ENCODE measurements around the gene MOB2. TPM values are rescaled to one million over a fixed set of nuclear protein-coding genes. Genes with fewer than 3 reads are reported as not detected.

The MOB2 gene
- total RNA-seq, 1 experiment from 2014 or later = 22.7 TPM

- no CpG with 5 or more reads among the region's 3 CpGs for WGBS (ENCODE audit: extremely low coverage, insufficient read length, low lambda C conversion rate)
- no peaks in the 10 kb centered on the region for H3K4me1 ChIP-seq (ENCODE audit: insufficient read depth, low read length)
- H4K8ac ChIP-seq (replicated peaks; ENCODE audit: insufficient read length, low read depth, low read length) = no peak overlapping the region
- peaks cover 2% of the 10 kb centered on the region for H4K20me1 ChIP-seq (ENCODE audit: control insufficient read depth, insufficient read depth, insufficient read length)
- H3K56ac ChIP-seq (ENCODE audit: insufficient read length, low read depth, low read length) = no peak overlapping the region
- H2AFZ ChIP-seq (ENCODE audit: low read length) = no peak overlapping the region
- TF ChIP-seq CTCF (conservative IDR thresholded peaks at IDR 0.05) = no peak
- peaks cover 3% of the 10 kb centered on the region for H3K79me1 ChIP-seq (ENCODE audit: insufficient read depth, low read depth, low read length, poor library complexity, severe bottlenecking)
- no peak overlapping the region for H4K91ac ChIP-seq (ENCODE audit: insufficient read length, low read depth, low read length)
- H3K27me3 ChIP-seq (ENCODE audit: insufficient read depth, low read length) = no peaks in the 10 kb centered on the region
- H3K23me2 ChIP-seq (ENCODE audit: insufficient read length, low read depth, low read length, poor library complexity, severe bottlenecking) = no peaks in the 10 kb centered on the region
- no peak overlapping the region for H2BK15ac ChIP-seq (ENCODE audit: low read depth, low read length)
- H3K23ac ChIP-seq (ENCODE audit: insufficient read length, low read depth, low read length) = no peak overlapping the region
- no peak overlapping the region for H2BK12ac ChIP-seq (ENCODE audit: insufficient read length, low read depth, low read length)
- H3K27me3 Mint-ChIP-seq (ENCODE audit: low read depth) = peaks cover 4% of the 10 kb centered on the region
- no peak overlapping the region for H3K4me2 ChIP-seq (ENCODE audit: insufficient read depth, insufficient read length, low read length)
- H3K4me3 Mint-ChIP-seq = no peak overlapping the region
- no peak overlapping the region for H3K27ac ChIP-seq (ENCODE audit: insufficient read length, low read depth, low read length)
- H2BK120ac ChIP-seq (ENCODE audit: low read depth, low read length, poor library complexity, severe bottlenecking) = no peak overlapping the region
- no peaks in the 10 kb centered on the region for H3K9me3 ChIP-seq (ENCODE audit: control insufficient read depth, low read depth, low read length)
- no peak for DNase-seq
- H3K4ac ChIP-seq (ENCODE audit: low read depth, low read length) = no peak overlapping the region
- H3K18ac ChIP-seq (ENCODE audit: insufficient read length, low read depth, low read length) = no peak overlapping the region
- no peaks in the 10 kb centered on the region; the same call in 1 of the 2 replicates for H3K79me2 ChIP-seq (ENCODE audit: insufficient read depth, low read length)
- H3K36me3 Mint-ChIP-seq (ENCODE audit: insufficient read depth in 1 of 3, low read depth in 3 of 3) = peaks cover 3 to 15% (median 5%) of the 10 kb centered on the region in 3 experiments
- H3K4me1 Mint-ChIP-seq = peaks cover 11 to 18% of the 10 kb centered on the region in 2 experiments
- H3K9ac ChIP-seq (ENCODE audit: extremely low read depth, insufficient read length, low read length) = no peak overlapping the region
- H2BK5ac ChIP-seq (ENCODE audit: insufficient read length, low read length) = no peak overlapping the region
- H3K9me3 Mint-ChIP-seq = peaks cover 8 to 15% of the 10 kb centered on the region in 2 experiments; a peak in 4 of 5 replicates
- no peak overlapping the region for H3K14ac ChIP-seq (ENCODE audit: insufficient read depth, low read length)
- no peak overlapping the region for H4K5ac ChIP-seq (ENCODE audit: insufficient read length, low read depth, low read length)
- no peak overlapping the region; a peak in 1 of 7 replicates for H3K27ac Mint-ChIP-seq
- no peak overlapping the region for H2BK20ac ChIP-seq (ENCODE audit: low read depth, low read length, poor library complexity, severe bottlenecking)
- no peak overlapping the region for H2AK5ac ChIP-seq (ENCODE audit: insufficient read length, low read length)
- H3T11ph ChIP-seq (ENCODE audit: low read length) = no peak overlapping the region
These were observed 10.1 kb upstream of the MOB2 start for GRCh38 chr11:1496761-1497095.
